HG03575 (cell line): ENCODE data around the gene ISYNA1.

Experiments used
- ATAC-seq: cut with Tn5 transposase; IDR thresholded peaks from one replicate; pipeline ENCODE4 v1.9.1; 2021; ENCODE audit not compliant: unreplicated experiment, insufficient number of reproducible peaks, low FRiP score; ENCODE audit errors: extremely low read depth

Gene ISYNA1

DNA sequence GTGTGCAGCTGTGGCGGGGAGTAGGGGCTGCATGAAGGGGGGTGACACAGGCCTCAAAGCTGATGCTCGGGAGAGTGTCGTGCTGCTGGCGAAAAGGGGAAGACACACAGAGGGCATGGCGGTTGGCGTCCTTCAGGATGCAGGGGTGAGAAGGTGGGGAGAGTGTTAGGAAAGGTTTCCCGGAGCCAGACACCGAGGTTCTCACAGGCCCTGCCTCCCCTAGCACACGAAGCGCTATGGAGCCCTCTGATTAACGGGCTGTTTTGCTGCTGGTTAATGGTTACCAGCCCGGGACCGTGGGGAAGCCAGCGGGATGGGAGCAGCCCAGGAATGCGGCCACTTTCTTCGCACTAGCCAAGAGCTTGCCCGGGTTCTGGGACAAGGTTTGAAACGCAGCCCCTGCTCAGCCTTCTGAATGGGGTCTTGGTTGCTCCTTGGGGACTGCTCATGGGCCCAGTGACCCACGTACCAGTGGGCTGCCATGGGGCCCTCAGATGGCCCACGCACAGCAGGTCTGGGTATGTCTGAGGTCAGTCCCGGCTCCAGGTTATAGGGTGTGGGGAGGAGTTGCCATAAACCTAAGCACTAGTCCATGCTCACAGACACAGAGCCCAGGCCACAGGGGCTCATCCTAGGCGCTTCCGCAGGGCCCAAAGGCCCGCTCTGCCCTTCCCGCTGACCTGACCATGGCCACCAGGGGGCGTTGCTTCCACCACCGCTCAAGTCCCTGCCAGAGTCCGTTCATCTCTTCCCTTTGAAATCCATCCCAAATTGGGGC is 31.3 kb upstream of the ISYNA1 start:
- no peak for ATAC-seq

DNA sequence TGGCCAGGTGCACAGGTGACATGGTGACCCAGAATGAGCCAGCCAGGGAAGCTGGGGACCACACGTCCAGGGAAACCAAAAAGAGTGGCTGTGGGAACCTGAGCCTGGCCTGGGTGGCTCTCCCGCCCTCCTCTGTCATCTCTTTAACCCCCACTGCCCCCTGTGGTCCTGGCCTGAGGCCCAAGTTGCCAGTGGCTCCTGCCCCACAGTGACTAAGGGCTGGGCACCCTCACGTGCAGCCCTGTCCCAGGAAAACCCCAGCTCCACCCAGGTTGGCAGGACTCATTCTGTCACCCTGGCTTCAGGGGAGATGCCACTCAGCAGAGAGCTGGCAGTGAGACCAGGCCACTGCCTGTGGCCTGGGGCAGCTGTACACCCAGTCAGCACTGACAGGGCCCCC is 30.6 kb upstream of the ISYNA1 start:
- no peak for ATAC-seq

DNA sequence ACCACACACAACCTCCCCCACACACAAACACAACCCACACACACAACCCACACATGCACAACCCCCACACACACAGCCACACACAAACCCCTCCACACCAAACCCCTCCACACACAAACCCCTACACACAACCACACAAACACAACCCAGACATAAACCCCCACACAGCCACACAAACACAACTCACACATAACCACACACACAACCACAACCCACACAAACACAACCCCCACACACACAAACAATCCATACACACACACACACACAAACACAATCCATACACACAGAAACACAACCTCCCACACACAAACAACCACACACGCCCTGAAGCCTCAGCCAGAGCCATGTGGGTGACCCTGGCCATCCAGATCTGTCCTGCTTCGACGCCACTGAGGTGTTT is 30.0 kb upstream of the ISYNA1 start:
- ATAC-seq = no peak

DNA sequence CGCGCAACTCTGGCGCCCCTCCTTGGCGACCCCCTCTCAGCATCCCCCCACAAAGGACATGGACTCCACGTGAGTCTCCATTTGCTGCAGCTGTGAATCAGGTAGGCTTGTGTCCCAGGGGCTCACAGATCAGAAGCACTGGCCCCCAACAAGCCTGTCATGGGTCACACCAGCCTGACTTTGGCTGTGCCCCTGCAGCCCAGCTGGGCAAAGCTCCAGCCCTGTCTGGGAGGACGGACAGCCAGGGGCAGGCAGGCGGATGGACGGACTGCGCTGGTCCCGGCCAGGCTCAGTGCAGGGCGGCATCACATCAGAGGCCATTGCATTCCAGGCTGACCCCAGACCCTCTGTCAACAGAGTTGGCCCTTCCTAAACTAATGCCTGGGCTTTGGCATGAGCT is 28.4 kb upstream of the ISYNA1 start:
- ATAC-seq = no peak

DNA sequence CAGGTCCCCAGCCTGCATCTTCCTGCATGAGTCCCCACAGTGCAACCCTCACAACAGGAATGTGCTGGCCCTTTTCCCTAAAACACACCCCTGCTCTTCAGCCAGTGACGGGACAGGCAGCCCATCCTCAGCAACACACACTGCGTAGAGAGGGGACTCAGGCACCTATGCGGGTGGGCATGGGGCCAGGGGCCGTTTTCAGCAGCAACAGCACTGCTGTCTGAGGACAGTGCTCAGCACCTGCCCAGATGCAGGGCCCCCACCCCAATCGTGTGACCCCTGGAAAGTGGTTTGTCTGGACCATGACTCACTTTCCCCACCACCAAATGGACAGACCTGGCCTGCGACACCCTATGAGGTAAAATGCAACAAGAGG is 28.0 kb upstream of the ISYNA1 start:
- ATAC-seq = no peak

DNA sequence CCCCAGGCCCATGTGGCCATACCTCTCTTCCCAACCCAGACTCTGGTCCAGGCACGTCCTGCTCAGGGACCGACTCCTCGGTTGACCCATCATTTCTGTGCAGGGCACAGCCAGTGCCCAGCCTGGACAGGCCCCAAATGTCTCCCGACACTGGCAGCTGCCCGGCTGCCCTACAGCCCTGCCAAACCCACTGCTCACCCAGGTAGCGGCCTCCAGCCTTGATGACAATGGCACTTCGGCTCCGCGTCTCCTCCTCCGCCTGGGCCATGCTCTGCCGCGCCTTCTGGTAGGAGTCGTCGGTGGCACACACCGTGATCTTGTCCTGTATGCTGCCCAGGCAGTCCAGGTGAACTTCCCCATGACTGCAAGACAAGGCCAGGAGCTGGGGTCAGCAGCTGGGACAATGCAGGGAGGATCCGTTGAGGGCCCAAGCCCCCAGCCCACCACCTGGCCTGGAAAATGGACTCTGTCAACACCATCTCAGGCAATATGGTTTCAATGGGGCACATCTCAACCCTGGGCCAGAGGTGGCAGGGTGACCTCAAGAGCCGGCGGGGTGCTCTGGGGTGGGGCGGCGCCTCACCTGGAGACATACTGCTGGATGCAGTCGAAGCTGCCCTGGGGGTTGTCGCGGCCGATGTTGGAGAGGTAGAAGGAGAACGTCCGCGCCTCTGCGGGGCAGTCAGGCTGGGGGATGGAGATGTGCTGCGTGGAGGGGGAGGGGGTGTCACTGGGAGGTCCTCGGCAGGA is 27.5 kb upstream of the ISYNA1 start:
- no peak for ATAC-seq

DNA sequence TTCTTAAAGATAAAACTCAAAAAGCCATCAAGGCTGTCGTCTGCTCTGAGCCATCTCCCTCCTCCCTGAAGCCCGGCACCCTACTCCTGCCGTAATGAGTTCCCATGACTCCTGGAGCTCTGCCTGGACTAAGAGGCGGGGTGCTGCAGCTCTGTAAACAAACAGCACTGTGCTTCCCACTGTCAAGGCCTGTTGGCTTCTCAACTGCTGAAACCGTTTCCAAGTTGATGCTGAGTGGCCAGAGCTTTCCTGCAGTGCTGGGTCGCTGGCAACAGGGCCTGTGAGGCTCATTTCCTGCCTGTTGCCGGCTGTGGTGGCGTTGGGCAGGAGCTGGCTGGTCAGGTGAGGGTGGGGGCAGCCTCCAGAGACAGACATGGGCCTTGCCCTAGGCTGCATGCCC is 26.7 kb upstream of the ISYNA1 start:
- ATAC-seq = no peak

DNA sequence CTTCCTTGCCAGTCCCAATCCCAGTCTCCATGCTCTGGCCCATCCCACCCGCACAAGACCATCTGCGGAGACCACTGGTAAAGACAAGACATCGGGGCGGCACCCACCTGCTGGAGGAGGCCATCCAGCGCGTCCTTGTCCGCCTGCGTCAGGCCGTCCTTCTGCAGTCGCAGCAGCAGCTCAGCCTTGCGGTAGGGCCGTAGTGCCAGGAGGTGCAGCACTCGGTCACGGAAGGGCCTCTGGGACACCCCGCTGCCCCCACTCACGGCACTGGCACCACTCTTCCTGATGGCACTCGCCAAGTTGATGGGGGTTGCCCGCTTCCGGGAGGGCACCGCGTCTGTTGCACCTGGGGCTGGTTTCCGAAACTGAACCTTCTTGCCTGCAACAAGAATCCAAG is 23.5 kb upstream of the ISYNA1 start:
- no peak for ATAC-seq

DNA sequence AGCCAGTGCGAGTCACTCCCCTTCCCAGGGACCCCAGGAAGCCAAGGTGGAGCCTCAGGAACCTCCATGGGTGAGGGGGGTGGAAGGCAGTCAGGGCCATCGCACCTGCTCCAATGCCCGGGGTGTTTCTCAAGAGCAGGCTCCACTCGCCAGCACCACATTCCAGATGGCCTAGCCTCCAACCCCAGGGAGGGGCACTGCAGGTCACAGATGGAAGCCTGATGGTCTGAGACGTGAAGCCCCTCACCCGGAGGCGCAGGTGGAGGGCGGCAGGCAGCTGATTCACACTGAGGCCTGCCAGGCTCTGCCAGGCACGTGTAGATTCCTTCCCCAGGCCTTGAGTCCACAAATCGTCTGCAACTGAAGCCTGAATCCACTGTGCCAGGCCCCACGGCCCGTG is 23.0 kb upstream of the ISYNA1 start:
- ATAC-seq = no peak

DNA sequence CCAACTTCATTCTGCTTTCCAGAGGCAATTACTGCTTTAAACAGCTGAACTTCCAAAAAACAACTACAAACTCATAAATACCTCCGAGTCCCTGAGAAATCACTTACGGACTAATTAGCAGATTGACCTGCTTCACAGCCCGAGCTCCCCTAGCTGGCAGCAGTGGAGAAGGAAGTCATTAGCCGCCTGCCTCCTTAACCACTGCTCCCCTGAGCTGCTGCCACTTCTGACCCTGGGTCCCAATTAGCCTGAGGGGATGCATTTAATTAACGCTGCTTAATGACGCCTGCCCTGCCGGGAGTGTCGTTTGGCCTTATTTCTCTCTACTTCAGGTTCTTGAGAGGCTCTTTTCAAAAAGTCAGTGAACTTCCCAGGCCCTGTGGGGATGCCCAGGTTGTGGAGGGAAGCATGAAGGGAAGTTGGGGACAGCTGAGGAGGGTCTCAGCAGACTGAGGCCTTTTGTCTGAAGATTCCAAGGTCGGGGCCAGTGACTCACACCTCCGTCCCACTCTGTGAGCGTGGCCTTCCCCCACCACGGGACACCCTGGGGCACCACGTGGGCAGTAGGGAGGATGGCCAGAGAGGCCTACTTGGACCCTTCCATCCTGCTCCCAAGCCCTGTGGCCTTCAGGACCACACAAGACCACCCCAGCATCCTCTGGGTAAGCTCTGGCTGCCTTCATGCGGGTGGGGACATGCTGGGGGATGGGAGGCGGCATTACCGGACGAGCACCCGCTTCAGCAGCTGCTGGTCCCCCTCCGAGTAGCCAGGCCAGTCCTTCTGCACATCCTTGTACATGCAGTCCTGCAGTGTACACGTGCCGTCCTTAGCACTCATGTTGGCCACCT is 19.8 kb upstream of the ISYNA1 start:
- ATAC-seq = no peak

DNA sequence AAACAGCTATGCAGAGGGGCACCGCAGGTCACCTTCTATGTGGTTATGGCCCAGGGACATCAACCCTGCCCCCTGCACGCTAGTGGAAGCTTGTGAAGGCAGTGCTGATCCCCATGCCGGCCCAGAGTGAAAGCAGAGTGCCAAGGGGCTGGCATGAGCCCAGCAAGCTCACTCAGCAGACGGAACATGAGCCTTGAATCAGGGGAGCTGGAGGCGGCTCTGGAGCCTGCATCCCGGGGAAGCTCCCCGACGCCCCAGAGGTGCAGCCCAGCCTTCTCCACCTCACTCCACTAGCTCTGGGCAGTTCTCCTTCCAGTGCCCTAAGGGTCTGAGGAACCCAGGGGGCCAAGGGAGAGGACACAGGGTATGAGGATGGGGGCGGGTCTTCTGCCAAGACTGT is 19.0 kb upstream of the ISYNA1 start:
- no peak for ATAC-seq

DNA sequence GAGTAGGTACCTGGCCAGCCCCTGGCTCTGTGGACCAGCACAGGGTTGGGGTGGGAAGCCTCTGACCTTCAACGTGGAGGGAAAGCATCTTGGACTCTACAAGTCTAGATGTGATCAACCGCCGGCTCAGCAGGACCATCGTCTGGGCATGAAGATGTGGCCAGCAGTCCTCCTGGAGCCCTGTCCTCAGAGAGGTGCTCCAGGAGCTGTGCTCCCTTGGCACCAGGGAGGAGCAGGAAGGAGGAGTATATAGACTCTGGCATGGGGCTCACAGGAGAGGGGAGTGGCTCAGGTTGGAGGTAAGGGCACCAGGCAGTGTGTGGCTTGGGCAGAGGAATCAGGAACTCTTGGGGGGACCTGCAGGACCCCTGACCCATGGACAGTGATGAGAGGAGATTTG is 18.3 kb upstream of the ISYNA1 start:
- no peak for ATAC-seq

DNA sequence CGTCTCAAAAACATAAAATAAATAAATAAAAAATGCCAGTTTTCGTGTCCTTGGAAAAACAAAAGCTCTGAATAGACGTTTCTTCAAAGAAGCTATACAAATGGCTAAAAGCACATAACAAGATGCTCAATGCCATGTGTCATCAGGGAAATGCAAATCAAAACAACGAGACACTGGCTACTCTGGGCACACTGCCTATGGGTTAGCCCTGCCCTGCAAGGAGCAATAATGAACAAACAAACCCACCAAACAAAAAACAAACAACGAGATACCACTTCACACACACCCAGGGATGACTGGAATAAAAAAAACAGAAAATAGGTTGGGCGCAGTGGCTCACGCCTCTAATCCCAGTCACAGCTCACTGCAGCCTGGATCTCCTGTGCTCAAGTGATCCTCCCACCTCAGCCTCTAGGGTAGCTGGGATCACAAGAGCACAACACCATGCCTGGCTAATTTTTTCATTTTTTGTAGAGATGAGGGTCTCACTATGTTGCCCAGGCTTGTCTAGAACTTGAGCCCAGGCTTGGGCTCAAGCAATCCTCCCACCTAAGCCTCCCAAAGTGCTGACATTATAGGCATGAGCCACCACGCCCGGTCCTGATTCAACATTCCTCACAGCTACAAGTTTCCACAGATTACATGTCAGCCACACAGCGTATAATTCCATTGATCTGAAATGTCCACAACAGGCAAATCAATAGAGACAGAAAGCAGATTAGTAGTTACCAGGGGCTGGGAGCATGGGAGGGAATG is 15.5 kb upstream of the ISYNA1 start:
- ATAC-seq = no peak

DNA sequence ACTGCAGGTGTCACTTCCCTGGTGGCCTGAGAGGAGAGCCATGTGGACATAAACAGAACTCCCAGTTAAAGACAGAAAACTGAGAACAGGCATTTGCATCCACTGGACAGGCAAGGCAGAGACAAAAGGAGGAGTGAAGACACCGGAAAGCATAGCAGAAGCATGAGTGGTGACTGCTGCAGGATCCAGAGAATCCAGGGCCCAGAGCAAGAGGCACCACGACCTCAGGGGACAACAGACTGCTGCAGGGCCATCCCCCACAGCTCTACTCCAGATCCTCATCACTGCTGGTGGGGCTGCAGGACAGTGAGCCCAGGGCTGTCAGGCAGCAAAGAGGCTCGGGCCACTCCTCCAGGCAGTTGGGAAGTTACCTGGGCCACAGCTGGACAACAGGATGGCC is 14.5 kb upstream of the ISYNA1 start:
- ATAC-seq = no peak

DNA sequence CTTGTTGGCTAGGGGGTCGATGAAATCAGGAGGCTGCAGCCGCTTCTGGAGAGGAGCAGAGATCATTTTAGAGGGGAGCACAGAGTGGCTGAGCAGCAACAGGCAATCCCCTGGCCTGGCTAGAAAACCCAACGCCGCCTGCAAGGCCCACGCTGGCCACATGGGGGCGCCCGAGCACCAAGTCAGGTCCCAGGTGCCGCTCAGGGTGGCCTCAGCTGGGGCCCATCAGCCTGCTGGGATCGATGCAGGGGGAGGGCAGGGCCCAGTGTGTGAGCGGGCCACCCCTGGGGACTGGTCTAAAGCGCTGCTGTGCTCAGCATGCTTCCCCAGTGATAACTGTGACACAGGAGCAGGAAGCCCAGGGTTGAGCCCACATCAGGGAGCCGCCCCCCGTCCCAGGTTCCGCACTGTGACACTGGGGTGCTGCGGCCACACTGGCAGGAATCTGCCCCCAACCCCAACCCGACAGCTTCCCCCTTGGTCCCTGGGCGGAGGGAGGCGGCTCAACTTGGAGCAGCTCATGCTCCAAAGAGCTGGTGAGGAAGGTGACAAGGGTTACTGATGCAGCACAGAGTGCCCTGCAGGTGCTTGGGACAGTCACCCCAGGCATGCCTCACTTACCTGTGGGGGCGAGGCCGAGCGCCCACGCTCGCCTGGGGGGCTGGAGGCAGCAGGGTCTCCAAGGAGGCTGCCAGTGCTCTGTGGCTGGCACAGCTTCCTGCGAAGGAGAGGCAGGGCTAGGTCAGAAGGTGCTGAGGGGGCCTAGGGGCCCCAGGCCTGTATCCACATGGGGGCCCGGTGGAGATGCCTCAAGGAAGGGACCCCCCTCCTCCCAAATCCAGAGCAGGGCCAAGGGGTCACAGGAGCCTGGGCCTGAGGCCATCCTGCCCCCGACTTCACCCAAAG is 13.3 kb upstream of the ISYNA1 start:
- no peak for ATAC-seq

DNA sequence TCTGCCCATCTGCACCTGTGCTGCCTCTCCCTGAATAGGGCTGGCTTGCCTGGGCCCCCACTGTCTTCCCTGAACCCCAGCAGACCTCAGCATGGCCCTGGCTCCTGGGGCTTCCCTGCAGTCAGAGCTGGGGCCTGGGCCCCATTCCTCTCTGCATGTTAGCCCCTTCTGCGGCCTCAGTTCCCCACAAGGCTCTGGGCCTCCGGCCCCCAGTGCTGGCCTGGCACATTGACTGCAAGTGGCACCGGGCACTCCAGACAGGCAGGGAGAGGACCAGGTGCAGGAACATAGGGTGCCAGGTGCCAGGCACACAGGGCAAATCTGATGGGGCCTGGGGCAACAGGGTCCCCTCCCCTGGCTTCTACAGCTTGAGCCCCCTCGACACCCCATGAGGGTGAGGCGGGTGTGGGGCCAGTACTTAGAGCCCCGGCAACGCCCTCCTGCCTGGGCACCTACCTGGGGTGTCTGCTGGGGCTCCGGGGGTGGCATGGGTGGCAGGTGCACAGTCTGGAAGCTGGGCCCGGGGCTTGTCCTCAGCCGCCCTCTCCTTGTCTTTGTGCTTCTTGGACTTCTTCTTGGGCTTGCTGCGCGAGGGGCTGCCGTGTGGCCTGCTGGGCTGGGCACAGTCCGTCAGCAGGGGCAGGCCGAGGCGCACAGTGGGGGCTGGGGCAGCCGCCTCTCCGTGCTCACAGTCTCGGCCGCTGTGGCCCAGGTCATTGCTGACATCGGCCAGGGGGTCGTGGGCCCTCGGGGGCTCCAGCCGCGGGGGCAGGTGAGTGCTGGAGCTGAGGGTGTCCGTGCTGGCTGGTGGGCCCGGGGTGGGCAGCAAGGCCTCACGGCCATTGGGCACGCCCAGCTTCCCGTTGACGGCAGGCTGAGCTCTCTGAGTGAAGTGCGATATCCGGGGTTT is 12.3 kb upstream of the ISYNA1 start:
- no peak for ATAC-seq

DNA sequence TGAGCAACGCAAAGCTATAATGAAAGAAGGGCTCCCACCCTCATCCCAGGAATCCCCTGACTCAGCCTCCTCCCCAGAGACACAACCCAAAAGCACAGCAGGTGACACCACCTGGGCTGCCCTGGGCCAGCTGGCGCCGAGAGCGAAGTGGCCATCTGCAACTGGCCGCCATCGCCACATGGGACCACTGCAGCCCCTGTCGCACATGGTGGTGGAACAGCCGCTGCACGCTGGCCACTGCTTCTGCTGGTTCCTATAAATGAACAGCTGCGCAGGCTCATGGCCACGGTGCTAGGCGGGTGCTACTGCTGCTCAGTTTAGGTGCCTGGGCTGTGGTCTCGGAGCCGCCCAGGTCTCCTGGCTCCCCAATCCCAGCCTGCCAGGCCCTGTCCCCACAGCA is 11.6 kb upstream of the ISYNA1 start:
- no peak for ATAC-seq
